GM12875 (cell line): ENCODE measurements around the gene KCNA4.

Source experiments
- H3K4me3 ChIP-seq: one replicate; pipeline ENCODE4 v1.5.1; 2011; ENCODE audit warnings: low read depth, low read length, control low read depth
- CTCF ChIP-seq: IDR thresholded peaks from 2 replicates; pipeline ENCODE4 v1.5.1; 2011; ENCODE audit warnings: low read depth, mild to moderate bottlenecking, control low read depth, inconsistent platforms, low read length, moderate library complexity, borderline replicate concordance; ENCODE audit not compliant: insufficient read depth

KCNA4 gene

GRCh38 chr11:29963796-29964195 is 53.0 kb downstream of the KCNA4 start:
- H3K4me3 ChIP-seq = no peak overlapping the region
- TF ChIP-seq CTCF = no peak

GRCh38 chr11:29963036-29963435 is 53.8 kb downstream of the KCNA4 start:
- no peak for TF ChIP-seq CTCF
- no peak overlapping the region for H3K4me3 ChIP-seq

- peak; percentile 52; the same call in 1 of the 2 replicates for TF ChIP-seq CTCF
- H3K4me3 ChIP-seq = no peak overlapping the region
Observed at GRCh38 chr11:29962243-29962642, 54.6 kb downstream of the KCNA4 start.
